Liver (tissue), 3 donors: Measurements from ENCODE around the gene ELL2.

ENCODE experiments used
- CTCF ChIP-seq: fragments of 150-350 bp; IDR thresholded peaks from 2 replicates; pipeline ENCODE4 v1.5.1; 2017; ENCODE audit warnings: improper control_type of control experiment, low read depth, low read length; ENCODE audit not compliant: missing input control
- RAD21 ChIP-seq, 2 donors: IDR thresholded peaks; 2 replicates each; pipeline ENCODE4 v1.6.1; 2016; ENCODE audit warnings: antibody characterized with exemption in 2 of 2, mild to moderate bottlenecking in 2 of 2
- SP1 ChIP-seq: IDR thresholded peaks from 2 replicates; pipeline ENCODE4 v1.6.1; 2018; ENCODE audit warnings: antibody characterized with exemption, mild to moderate bottlenecking
- TAF1 ChIP-seq: conservative IDR thresholded peaks from 2 replicates; pipeline ENCODE4 v1.6.1; 2016; ENCODE audit warnings: antibody characterized with exemption, mild to moderate bottlenecking
- donor health status: healthy.
- donor health status: healthy.

- no peak for TF ChIP-seq CTCF
- TF ChIP-seq TAF1: no peak
- TF ChIP-seq SP1: no peak
- no peak for TF ChIP-seq RAD21 (IDR thresholded peaks at IDR 0.05)
These were observed 2.2 kb upstream of the ELL2 start for GRCh38 chr5:95963650-95964410.
